IPS DF 19.7 (cell line): ENCODE measurements around the gene ABHD12.

Experiments
- DNase-seq: peaks from one replicate; pipeline ENCODE4 v3.0.0-alpha.2; 2013; ENCODE audit warnings: low read depth, low spot score

The ABHD12 gene

GRCh38 chr20:25257130-25257529 is 133.5 kb downstream of the ABHD12 start:
- DNase-seq: no peak

DNA sequence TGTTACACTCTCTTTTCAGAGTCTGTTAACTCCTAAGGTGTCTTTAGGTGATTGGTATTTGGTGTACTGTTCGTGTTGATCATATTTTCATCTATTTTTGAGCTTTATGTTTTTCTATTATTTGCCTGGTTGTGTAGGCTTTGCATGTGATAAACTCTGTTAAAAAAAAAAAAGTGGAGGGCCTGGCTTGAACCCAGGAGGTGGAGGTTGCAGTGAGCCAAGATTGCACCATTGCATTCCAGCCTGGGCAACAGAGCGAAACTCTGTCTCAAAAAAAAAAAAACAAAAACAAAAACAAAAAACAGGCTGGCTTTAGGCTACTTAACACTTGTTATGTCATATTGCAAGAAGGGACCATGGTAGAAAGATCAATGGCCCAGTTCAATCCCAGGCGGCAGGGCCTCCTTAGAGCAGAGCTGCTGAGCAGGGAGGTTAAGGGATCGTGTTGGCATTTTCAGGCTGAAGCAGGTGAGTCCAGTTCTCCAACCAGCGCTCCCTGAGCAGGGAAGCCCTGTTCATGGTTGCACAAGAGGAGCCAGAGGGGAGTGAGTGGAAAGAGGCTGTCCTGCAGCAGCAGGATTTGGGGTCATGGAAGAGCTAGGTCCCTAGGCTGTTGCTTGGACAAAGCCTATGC is 134.3 kb downstream of the ABHD12 start:
- DNase-seq: no peak

- no peak for DNase-seq
These were observed 135.5 kb downstream of the ABHD12 start for GRCh38 chr20:25254986-25255680.

GRCh38 chr20:25254571-25254970 is 136.1 kb downstream of the ABHD12 start:
- no peak for DNase-seq

GRCh38 chr20:25253606-25254275 is 136.9 kb downstream of the ABHD12 start:
- DNase-seq: no peak

- no peak for DNase-seq
These were observed 137.8 kb downstream of the ABHD12 start for GRCh38 chr20:25252686-25253421.

DNA sequence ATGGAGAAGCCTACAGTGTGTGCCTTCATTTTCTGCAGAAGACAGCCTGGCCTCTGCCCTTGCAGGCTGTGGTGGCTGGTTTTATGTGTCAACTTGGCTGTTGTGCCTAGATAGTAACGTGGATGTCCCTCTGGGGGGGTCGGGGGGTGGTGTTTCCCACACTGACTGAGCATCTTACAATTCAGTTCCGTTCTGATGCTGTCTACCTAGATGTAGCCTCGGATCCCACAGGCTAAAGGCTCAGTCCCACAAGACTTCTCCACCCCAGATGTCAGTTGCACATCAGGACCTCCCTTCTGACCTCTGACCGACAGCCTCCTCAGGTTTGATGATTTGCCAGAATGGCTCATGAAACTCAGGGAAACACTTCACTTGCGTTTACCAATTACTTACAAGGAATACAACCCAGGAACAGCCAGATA is 138.4 kb downstream of the ABHD12 start:
- no peak for DNase-seq

GRCh38 chr20:25251558-25251957 is 139.1 kb downstream of the ABHD12 start:
- no peak for DNase-seq

DNA sequence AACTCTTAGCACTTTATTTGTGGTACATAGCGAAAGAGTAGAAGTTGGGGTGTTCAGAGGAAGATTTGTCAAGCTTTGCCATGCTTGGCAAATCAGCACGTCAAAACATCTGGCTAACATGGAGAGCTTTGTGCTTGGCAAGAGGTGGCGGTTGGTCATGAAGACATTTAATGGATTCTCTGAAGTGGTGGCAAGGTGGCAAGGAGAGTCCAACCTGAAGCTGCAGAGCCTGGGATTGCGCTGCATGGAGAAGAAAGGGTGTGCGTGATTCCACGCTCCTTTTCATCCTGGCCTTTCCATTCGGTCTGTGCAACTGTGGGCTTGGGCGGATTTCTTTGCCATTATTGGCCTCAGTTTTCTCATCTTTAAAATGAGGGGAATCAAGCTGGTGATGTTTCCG is 139.6 kb downstream of the ABHD12 start:
- no peak for DNase-seq

DNA sequence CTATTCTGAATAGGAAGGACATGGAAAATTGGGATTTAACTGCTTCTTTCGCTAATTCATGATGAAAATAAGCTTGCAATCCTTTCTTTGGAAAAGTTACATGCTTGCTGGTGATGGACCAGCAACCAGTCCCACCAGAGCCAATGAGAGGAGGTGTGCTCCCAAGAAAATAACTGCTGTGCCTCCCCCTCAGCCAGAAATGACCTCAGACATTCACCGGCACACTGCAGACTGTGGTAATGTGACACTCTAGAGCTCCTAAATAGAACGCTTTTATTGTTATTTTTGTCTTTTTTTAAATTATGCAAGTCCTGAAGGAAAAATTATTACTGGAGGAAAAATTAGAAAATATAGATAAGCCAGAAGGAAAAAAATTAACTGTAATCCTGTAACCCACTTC is 140.1 kb downstream of the ABHD12 start:
- no peak for DNase-seq
